Brain microvascular endothelial cell (primary cell): ENCODE data around the gene CASKIN2.
"Not testable (repeated sequence)": the region's sequence is repeated elsewhere in the genome, so short reads cannot be mapped to it uniquely, and the experiment has no call there.

Experiments
- DNase-seq: peaks from one replicate; pipeline ENCODE4 v3.0.0-alpha.2; 2020
- H3K27ac ChIP-seq: fragments of 250-450 bp; sonication (Bioruptor Pico); 2 replicates; pipeline ENCODE4 v1.5.1; 2020; ENCODE audit warnings: mild to moderate bottlenecking, moderate library complexity
- H3K27me3 ChIP-seq: fragments of 250-450 bp; sonication (Bioruptor Pico); replicated peaks from 2 replicates; pipeline ENCODE4 v1.5.1; 2020; ENCODE audit warnings: mild to moderate bottlenecking
- H3K36me3 ChIP-seq: fragments of 250-450 bp; sonication (Bioruptor Pico); replicated peaks from 2 replicates; pipeline ENCODE4 v1.5.1; 2020; ENCODE audit warnings: mild to moderate bottlenecking
- H3K4me3 ChIP-seq: 2 replicates; pipeline ENCODE4 v1.5.1; 2011; ENCODE audit warnings: low read depth, mild to moderate bottlenecking, control low read depth, low read length, moderate library complexity
- CTCF ChIP-seq: IDR thresholded peaks from 2 replicates; pipeline ENCODE4 v1.5.1; 2011; ENCODE audit warnings: low read depth, mild to moderate bottlenecking, moderate library complexity, low read length, control low read depth, inconsistent platforms; ENCODE audit errors: missing control alignments
- in situ Hi-C: cut with HindIII; loops from 2 replicates; pipeline ENCODE4 v1.10.0; 2017; ENCODE audit warnings: low sequenced_read_pairs, low pct_ligation_motif_present

The CASKIN2 gene

GRCh38 chr17:75524970-75525805, 9.9 kb upstream of the CASKIN2 start, which contains the start of gene LLGL2:
Gene LLGL2, plus strand, starts transcription at chr17:75525697. Its CDS starts 17,730 bp downstream, at chr17:75543427.
- Histone ChIP-seq H3K27me3 (peaks cover 9% of the 10 kb centered on the region), H3K36me3 (no peaks in the 10 kb centered on the region), H3K4me3 (peak within 1 kb of the TSS; percentile 48), H3K27ac (no peak within 1 kb of the TSS)
- no peak for DNase-seq
- in situ Hi-C loops, result no loop called here
- peak; percentile 20 for TF ChIP-seq CTCF

GRCh38 chr17:75524269-75524969, 9.1 kb upstream of the CASKIN2 start:
- no peaks in the 10 kb centered on the region for H3K36me3 ChIP-seq
- no peak for TF ChIP-seq CTCF
- no peak overlapping the region for H3K27ac ChIP-seq
- H3K4me3 ChIP-seq, result peak overlapping the region; percentile 48
- DNase-seq, result no peak
- in situ Hi-C loops, result no loop called here
- H3K27me3 ChIP-seq, result peaks cover 9% of the 10 kb centered on the region

- in situ Hi-C loops, result no loop called here
- H3K36me3 ChIP-seq, result no peaks in the 10 kb centered on the region
- H3K27ac ChIP-seq, result no peak overlapping the region
- DNase-seq, result no peak
- TF ChIP-seq CTCF, result no peak
- peaks cover 9% of the 10 kb centered on the region for H3K27me3 ChIP-seq
- no peak overlapping the region for H3K4me3 ChIP-seq
Measured at GRCh38 chr17:75523647-75524046, 8.3 kb upstream of the CASKIN2 start.

- DNase-seq, result no peak
- no peak overlapping the region for H3K4me3 ChIP-seq
- no peaks in the 10 kb centered on the region for H3K36me3 ChIP-seq
- no peak for TF ChIP-seq CTCF
- H3K27ac ChIP-seq, result no peak overlapping the region
- in situ Hi-C loops, result no loop called here
- peaks cover 9% of the 10 kb centered on the region for H3K27me3 ChIP-seq
Measured at GRCh38 chr17:75521951-75522727, 6.8 kb upstream of the CASKIN2 start.

GRCh38 chr17:75521290-75521689, 6.0 kb upstream of the CASKIN2 start:
- H3K36me3 ChIP-seq, result no peaks in the 10 kb centered on the region
- in situ Hi-C loops, result no loop called here
- TF ChIP-seq CTCF, result no peak
- H3K4me3 ChIP-seq, result no peak overlapping the region
- H3K27ac ChIP-seq, result no peak overlapping the region
- no peak for DNase-seq
- H3K27me3 ChIP-seq, result peaks cover 3% of the 10 kb centered on the region

- H3K4me3 ChIP-seq, DNase-seq, H3K36me3 ChIP-seq, in situ Hi-C loops, H3K27me3 ChIP-seq, H3K27ac ChIP-seq: not testable (repeated sequence)
Measured at GRCh38 chr17:75520413-75520812, 5.1 kb upstream of the CASKIN2 start.
